Loucy (cell line): ENCODE data around the gene MED13L.

Source experiments
- H2AFZ ChIP-seq: fragments of 200-600 bp; sonication (generic); 2 replicates; pipeline ENCODE4 v1.6.0; 2016; ENCODE audit warnings: antibody characterized with exemption, mild to moderate bottlenecking, low read length, moderate library complexity
- H3F3A ChIP-seq: fragments of 200-600 bp; 2 replicates; pipeline ENCODE4 v1.6.0; 2016; ENCODE audit warnings: antibody characterized with exemption, low read depth, mild to moderate bottlenecking
- H3K27me3 ChIP-seq: fragments of 200-600 bp; sonication (generic); 2 replicates; pipeline ENCODE4 v1.6.1; 2014; ENCODE audit warnings: low read length, mild to moderate bottlenecking; ENCODE audit not compliant: insufficient read depth, poor library complexity, severe bottlenecking
- H3K36me3 ChIP-seq: fragments of 200-600 bp; sonication (generic); 2 replicates; pipeline ENCODE4 v1.6.1; 2016; ENCODE audit warnings: low read length; ENCODE audit not compliant: insufficient read depth
- H3K4me1 ChIP-seq: fragments of 200-600 bp; sonication (generic); 2 replicates; pipeline ENCODE4 v1.5.1; 2014; ENCODE audit warnings: low read length, mild to moderate bottlenecking; ENCODE audit not compliant: insufficient read depth, poor library complexity, severe bottlenecking
- H3K4me2 ChIP-seq: fragments of 200-600 bp; sonication (generic); 2 replicates; pipeline ENCODE4 v1.6.0; 2014; ENCODE audit warnings: antibody characterized with exemption, low read length, low read depth, mild to moderate bottlenecking; ENCODE audit not compliant: poor library complexity, severe bottlenecking
- H3K4me3 ChIP-seq: fragments of 200-600 bp; sonication (generic); 2 replicates; pipeline ENCODE4 v1.5.1; 2014; ENCODE audit warnings: low read length, mild to moderate bottlenecking, mixed read lengths; ENCODE audit not compliant: poor library complexity, severe bottlenecking
- H3K79me2 ChIP-seq: fragments of 200-600 bp; sonication (generic); 2 replicates; pipeline ENCODE4 v1.6.1; 2014; ENCODE audit warnings: low read length; ENCODE audit not compliant: insufficient read depth
- H3K9ac ChIP-seq: fragments of 200-600 bp; sonication (generic); 2 replicates; pipeline ENCODE4 v1.6.0; 2014; ENCODE audit warnings: mild to moderate bottlenecking, low read depth, low read length, moderate library complexity; ENCODE audit not compliant: poor library complexity, severe bottlenecking
- H3K9me2 ChIP-seq: fragments of 200-600 bp; sonication (generic); replicated peaks from 2 replicates; pipeline ENCODE4 v1.6.1; 2016; ENCODE audit warnings: low read depth, low read length, mixed read lengths
- H3K9me3 ChIP-seq: fragments of 200-600 bp; sonication (generic); 2 replicates; pipeline ENCODE4 v1.6.1; 2014; ENCODE audit warnings: mild to moderate bottlenecking, antibody characterized with exemption, low read length, low read depth; ENCODE audit not compliant: insufficient read depth
- H4K20me1 ChIP-seq: fragments of 200-600 bp; sonication (generic); 2 replicates; pipeline ENCODE4 v1.6.0; 2014; ENCODE audit warnings: antibody characterized with exemption, low read length, mild to moderate bottlenecking; ENCODE audit not compliant: insufficient read depth, poor library complexity, severe bottlenecking
- EZH2phosphoT487 ChIP-seq: fragments of 200-600 bp; IDR thresholded peaks from 2 replicates; pipeline ENCODE4 v1.6.1; 2018; ENCODE audit warnings: antibody characterized with exemption, mild to moderate bottlenecking, moderate library complexity, borderline replicate concordance
- TF ChIP-seq, protein P1 (sequence below): fragments of 200-600 bp; sonication (generic); conservative IDR thresholded peaks from 2 replicates; pipeline ENCODE4 v1.5.1; 2014; ENCODE audit warnings: mild to moderate bottlenecking, antibody characterized with exemption, low read length

Gene MED13L

GRCh38 chr12:116180448-116180847, 97.0 kb downstream of the MED13L start:
- no peak for TF ChIP-seq EZH2phosphoT487
- TF ChIP-seq, protein P1, sequence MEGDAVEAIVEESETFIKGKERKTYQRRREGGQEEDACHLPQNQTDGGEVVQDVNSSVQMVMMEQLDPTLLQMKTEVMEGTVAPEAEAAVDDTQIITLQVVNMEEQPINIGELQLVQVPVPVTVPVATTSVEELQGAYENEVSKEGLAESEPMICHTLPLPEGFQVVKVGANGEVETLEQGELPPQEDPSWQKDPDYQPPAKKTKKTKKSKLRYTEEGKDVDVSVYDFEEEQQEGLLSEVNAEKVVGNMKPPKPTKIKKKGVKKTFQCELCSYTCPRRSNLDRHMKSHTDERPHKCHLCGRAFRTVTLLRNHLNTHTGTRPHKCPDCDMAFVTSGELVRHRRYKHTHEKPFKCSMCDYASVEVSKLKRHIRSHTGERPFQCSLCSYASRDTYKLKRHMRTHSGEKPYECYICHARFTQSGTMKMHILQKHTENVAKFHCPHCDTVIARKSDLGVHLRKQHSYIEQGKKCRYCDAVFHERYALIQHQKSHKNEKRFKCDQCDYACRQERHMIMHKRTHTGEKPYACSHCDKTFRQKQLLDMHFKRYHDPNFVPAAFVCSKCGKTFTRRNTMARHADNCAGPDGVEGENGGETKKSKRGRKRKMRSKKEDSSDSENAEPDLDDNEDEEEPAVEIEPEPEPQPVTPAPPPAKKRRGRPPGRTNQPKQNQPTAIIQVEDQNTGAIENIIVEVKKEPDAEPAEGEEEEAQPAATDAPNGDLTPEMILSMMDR, result no peak
- no peak overlapping the region for H3K4me2 ChIP-seq
- H3K9me3 ChIP-seq, result no peaks in the 10 kb centered on the region
- H3K4me3 ChIP-seq, result no peak overlapping the region
- peaks cover 9% of the 10 kb centered on the region for H3K4me1 ChIP-seq
- H3K79me2 ChIP-seq, result peaks cover 98% of the 10 kb centered on the region
- no peaks in the 10 kb centered on the region for H3F3A ChIP-seq
- H3K27me3 ChIP-seq, result no peaks in the 10 kb centered on the region
- H3K9me2 ChIP-seq, result no peaks in the 10 kb centered on the region
- H3K9ac ChIP-seq, result no peak overlapping the region
- no peaks in the 10 kb centered on the region for H3K36me3 ChIP-seq
- no peak overlapping the region for H2AFZ ChIP-seq
- peaks cover 40% of the 10 kb centered on the region for H4K20me1 ChIP-seq

GRCh38 chr12:116179384-116179783, 98.1 kb downstream of the MED13L start:
- no peaks in the 10 kb centered on the region for H3K27me3 ChIP-seq
- H3F3A ChIP-seq, result no peaks in the 10 kb centered on the region
- H3K9me3 ChIP-seq, result no peaks in the 10 kb centered on the region
- no peaks in the 10 kb centered on the region for H3K36me3 ChIP-seq
- H4K20me1 ChIP-seq, result peaks cover 42% of the 10 kb centered on the region
- H3K9me2 ChIP-seq, result no peaks in the 10 kb centered on the region
- TF ChIP-seq, protein P1, result no peak
- no peak for TF ChIP-seq EZH2phosphoT487
- H3K4me2 ChIP-seq, result no peak overlapping the region
- no peak overlapping the region for H2AFZ ChIP-seq
- H3K9ac ChIP-seq, result no peak overlapping the region
- H3K4me1 ChIP-seq, result peaks cover 9% of the 10 kb centered on the region
- H3K79me2 ChIP-seq, result peaks cover 98% of the 10 kb centered on the region
- no peak overlapping the region for H3K4me3 ChIP-seq

DNA sequence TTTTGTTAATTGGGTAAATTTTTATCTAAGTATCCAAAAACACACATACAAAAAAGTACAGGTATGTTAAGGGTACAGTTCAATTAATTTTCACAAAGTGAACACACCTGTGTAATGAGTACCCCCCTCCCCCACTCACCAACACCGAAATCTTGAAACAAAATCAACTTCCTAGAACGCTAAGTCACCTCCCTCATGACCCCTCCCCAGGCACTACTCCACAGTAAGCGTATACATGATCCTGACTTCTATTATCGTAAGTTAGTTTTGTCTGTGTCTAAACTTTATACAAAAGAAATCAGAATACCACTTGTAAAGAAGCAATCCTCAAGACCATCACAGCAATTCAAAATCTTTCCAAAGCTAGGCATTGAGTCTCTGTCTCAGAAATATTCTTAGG, 100.5 kb downstream of the MED13L start:
- peaks cover 40% of the 10 kb centered on the region for H4K20me1 ChIP-seq
- no peaks in the 10 kb centered on the region for H3K27me3 ChIP-seq
- H2AFZ ChIP-seq, result no peak overlapping the region
- H3K36me3 ChIP-seq, result no peaks in the 10 kb centered on the region
- no peak overlapping the region for H3K4me3 ChIP-seq
- no peak overlapping the region for H3K4me2 ChIP-seq
- H3F3A ChIP-seq, result no peaks in the 10 kb centered on the region
- no peak for TF ChIP-seq EZH2phosphoT487
- TF ChIP-seq, protein P1, result no peak
- peaks cover 98% of the 10 kb centered on the region for H3K79me2 ChIP-seq
- H3K9me2 ChIP-seq, result no peaks in the 10 kb centered on the region
- no peaks in the 10 kb centered on the region for H3K9me3 ChIP-seq
- H3K9ac ChIP-seq, result no peak overlapping the region
- peaks cover 9% of the 10 kb centered on the region for H3K4me1 ChIP-seq
